Suprapubic skin (tissue), 4 donors: Measurements from ENCODE around the gene GBF1. TPM values are rescaled to one million over a fixed set of nuclear protein-coding genes. Genes with fewer than 3 reads are reported as not detected.

Experiments used
- DNase-seq, 2 donors: peaks; one replicate each; pipeline ENCODE4 v3.0.0-alpha.2; 2019; ENCODE audit warnings: low spot score in 2 of 2
- H3K27ac ChIP-seq: fragments of 200-600 bp; sonication (generic); one replicate; pipeline ENCODE4 v1.5.1; 2019
- H3K27me3 ChIP-seq: fragments of 200-600 bp; sonication (generic); one replicate; pipeline ENCODE4 v1.5.1; 2019
- H3K36me3 ChIP-seq: fragments of 200-600 bp; sonication (generic); one replicate; pipeline ENCODE4 v1.5.1; 2019
- H3K4me1 ChIP-seq: fragments of 200-600 bp; sonication (generic); one replicate; pipeline ENCODE4 v1.5.1; 2019
- H3K4me3 ChIP-seq: fragments of 200-600 bp; sonication (generic); one replicate; pipeline ENCODE4 v1.5.1; 2019; ENCODE audit warnings: mild to moderate bottlenecking
- H3K9me3 ChIP-seq: fragments of 200-600 bp; sonication (generic); one replicate; pipeline ENCODE4 v1.5.1; 2019
- CTCF ChIP-seq, 2 donors: fragments of 200-600 bp in 1 of 2; fragments of 450-650 bp in 1 of 2; sonication (generic) in 1 of 2; IDR thresholded peaks; one replicate each; pipeline ENCODE4 v1.5.1; 2016 to 2019; ENCODE audit warnings: antibody characterized with exemption in 2 of 2, mild to moderate bottlenecking in 1 of 2, moderate library complexity in 1 of 2
- EP300 ChIP-seq: sonication (generic); formaldehyde crosslinking; IDR thresholded peaks from one replicate; pipeline ENCODE4 v1.6.1; 2017; ENCODE audit warnings: antibody characterized with exemption
- POLR2A ChIP-seq, 2 donors: fragments of 450-650 bp; IDR thresholded peaks; one replicate each; pipeline ENCODE4 v1.6.1; 2017; ENCODE audit warnings: antibody characterized with exemption in 2 of 2, mild to moderate bottlenecking in 2 of 2, moderate library complexity in 2 of 2
- POLR2AphosphoS5 ChIP-seq, 3 donors: sonication (generic); formaldehyde crosslinking; IDR thresholded peaks; one replicate each; pipeline ENCODE4 v1.6.1; 2017; ENCODE audit warnings: antibody characterized with exemption in 3 of 3
- WGBS: methylation state at CpG from one replicate; pipeline ENCODE4 v1.1.5; 2018; 5-methylcytosine and 5-hydroxymethylcytosine counted together
- total RNA-seq, 4 donors: library from RNA; depleted of rRNA; stranded (reverse); fragments of >200 nt; gene quantifications; one replicate each; pipeline ENCODE4 v1.1.0, GENCODE V29; 2016

Gene GBF1
- total RNA-seq, 4 donors from 2014 or later = 31.0 to 56.1 (median 43.9) TPM

- Histone ChIP-seq H3K4me3 (no peak overlapping the region), H3K9me3 (no peaks in the 10 kb centered on the region), H3K27ac (no peak overlapping the region), H3K36me3 (no peaks in the 10 kb centered on the region), H3K27me3 (no peaks in the 10 kb centered on the region), H3K4me1 (peaks cover 7% of the 10 kb centered on the region)
- 86% methylated on average over 2 of the region's 2 CpGs for WGBS
- no peak for TF ChIP-seq CTCF (IDR thresholded peaks at IDR 0.05)
- no peak for TF ChIP-seq POLR2AphosphoS5 (IDR thresholded peaks at IDR 0.05)
- TF ChIP-seq POLR2A (IDR thresholded peaks at IDR 0.05) = no peak
- no peak for DNase-seq
These were observed 82.3 kb downstream of the GBF1 start for GRCh38 chr10:102327641-102328040.

- Histone ChIP-seq H3K27ac (no peak overlapping the region), H3K27me3 (no peaks in the 10 kb centered on the region), H3K9me3 (no peaks in the 10 kb centered on the region), H3K36me3 (no peaks in the 10 kb centered on the region), H3K4me3 (no peak overlapping the region), H3K4me1 (no peaks in the 10 kb centered on the region)
- DNase-seq = no peak
- TF ChIP-seq POLR2A (IDR thresholded peaks at IDR 0.05) (no peak), POLR2AphosphoS5 (IDR thresholded peaks at IDR 0.05) (no peak), EP300 (no peak), CTCF (IDR thresholded peaks at IDR 0.05) (no peak)
These were observed 87.4 kb downstream of the GBF1 start for GRCh38 chr10:102332772-102333171.

GRCh38 chr10:102334101-102334500 is 88.8 kb downstream of the GBF1 start:
- no peaks in the 10 kb centered on the region for H3K9me3 ChIP-seq
- TF ChIP-seq POLR2AphosphoS5 (IDR thresholded peaks at IDR 0.05) = no peak
- TF ChIP-seq EP300 = no peak
- no peak for TF ChIP-seq POLR2A (IDR thresholded peaks at IDR 0.05)
- no peak for TF ChIP-seq CTCF (IDR thresholded peaks at IDR 0.05)
- DNase-seq = no peak
- no peaks in the 10 kb centered on the region for H3K36me3 ChIP-seq
- H3K27me3 ChIP-seq = no peaks in the 10 kb centered on the region
- WGBS = 69% methylated on average over 4 of the region's 4 CpGs
- no peaks in the 10 kb centered on the region for H3K4me1 ChIP-seq
- H3K4me3 ChIP-seq = no peak overlapping the region
- H3K27ac ChIP-seq = no peak overlapping the region

- Histone ChIP-seq H3K9me3 (no peaks in the 10 kb centered on the region), H3K4me1 (no peaks in the 10 kb centered on the region), H3K4me3 (no peak overlapping the region), H3K27me3 (no peaks in the 10 kb centered on the region), H3K27ac (no peak overlapping the region), H3K36me3 (no peaks in the 10 kb centered on the region)
- TF ChIP-seq POLR2AphosphoS5 (IDR thresholded peaks at IDR 0.05) (no peak), EP300 (no peak)
- 65% methylated on average over 3 of the region's 3 CpGs for WGBS
- peak in 1 of 2 donors; percentile 67 for DNase-seq
These were observed 89.9 kb downstream of the GBF1 start for GRCh38 chr10:102335184-102335583.

GRCh38 chr10:102341038-102341688 is 95.8 kb downstream of the GBF1 start:
- no peak for TF ChIP-seq CTCF (IDR thresholded peaks at IDR 0.05)
- no peak for TF ChIP-seq POLR2A (IDR thresholded peaks at IDR 0.05)
- TF ChIP-seq POLR2AphosphoS5 (IDR thresholded peaks at IDR 0.05) = no peak
- TF ChIP-seq EP300 = no peak
- no peaks in the 10 kb centered on the region for H3K27me3 ChIP-seq
- H3K4me1 ChIP-seq = no peaks in the 10 kb centered on the region
- no peak for DNase-seq
- no peak overlapping the region for H3K4me3 ChIP-seq
- peaks cover 15% of the 10 kb centered on the region for H3K36me3 ChIP-seq
- WGBS = 45% methylated on average over 2 of the region's 2 CpGs
- no peaks in the 10 kb centered on the region for H3K9me3 ChIP-seq
- no peak overlapping the region for H3K27ac ChIP-seq

GRCh38 chr10:102342458-102342857 is 97.1 kb downstream of the GBF1 start:
- no peak for DNase-seq
- H3K27ac ChIP-seq = no peak overlapping the region
- H3K4me1 ChIP-seq = no peaks in the 10 kb centered on the region
- H3K36me3 ChIP-seq = peaks cover 15% of the 10 kb centered on the region
- WGBS = 74% methylated on average over 2 of the region's 2 CpGs
- no peak for TF ChIP-seq POLR2A (IDR thresholded peaks at IDR 0.05)
- TF ChIP-seq EP300 = no peak
- no peak for TF ChIP-seq POLR2AphosphoS5 (IDR thresholded peaks at IDR 0.05)
- TF ChIP-seq CTCF (IDR thresholded peaks at IDR 0.05) = no peak
- H3K9me3 ChIP-seq = no peaks in the 10 kb centered on the region
- H3K27me3 ChIP-seq = no peaks in the 10 kb centered on the region
- no peak overlapping the region for H3K4me3 ChIP-seq
